Omental fat pad (tissue), 4 donors: Measurements from ENCODE around the gene ITGA1. TPM values are rescaled to one million over a fixed set of nuclear protein-coding genes. Genes with fewer than 3 reads are reported as not detected.
A peak's percentile ranks its signal among the peaks of the same experiment; 100 is the strongest.

ENCODE experiments used
- ATAC-seq: fragments of 150-250 bp; one replicate; pipeline ENCODE4 v1.9.1; 2016; ENCODE audit warnings: mild to moderate bottlenecking, moderate library complexity; ENCODE audit not compliant: low FRiP score
- DNase-seq: peaks from one replicate; pipeline ENCODE4 v3.0.0-alpha.2; 2019; ENCODE audit warnings: low spot score
- total RNA-seq, 4 donors: library from RNA; depleted of rRNA; stranded (reverse); fragments of >200 nt; gene quantifications; one replicate each; pipeline ENCODE4 v1.1.0, GENCODE V29; 2016
- TF ChIP-seq, protein P1 (sequence below), 3 donors: fragments of 450-650 bp; IDR thresholded peaks; one replicate each; pipeline ENCODE4 v1.5.1; 2016 to 2017; ENCODE audit warnings: antibody characterized with exemption in 3 of 3, mild to moderate bottlenecking in 3 of 3, moderate library complexity in 2 of 3

ITGA1 gene
- total RNA-seq, 4 donors from 2014 or later = 23.0 to 181 (median 55.0) TPM

DNA sequence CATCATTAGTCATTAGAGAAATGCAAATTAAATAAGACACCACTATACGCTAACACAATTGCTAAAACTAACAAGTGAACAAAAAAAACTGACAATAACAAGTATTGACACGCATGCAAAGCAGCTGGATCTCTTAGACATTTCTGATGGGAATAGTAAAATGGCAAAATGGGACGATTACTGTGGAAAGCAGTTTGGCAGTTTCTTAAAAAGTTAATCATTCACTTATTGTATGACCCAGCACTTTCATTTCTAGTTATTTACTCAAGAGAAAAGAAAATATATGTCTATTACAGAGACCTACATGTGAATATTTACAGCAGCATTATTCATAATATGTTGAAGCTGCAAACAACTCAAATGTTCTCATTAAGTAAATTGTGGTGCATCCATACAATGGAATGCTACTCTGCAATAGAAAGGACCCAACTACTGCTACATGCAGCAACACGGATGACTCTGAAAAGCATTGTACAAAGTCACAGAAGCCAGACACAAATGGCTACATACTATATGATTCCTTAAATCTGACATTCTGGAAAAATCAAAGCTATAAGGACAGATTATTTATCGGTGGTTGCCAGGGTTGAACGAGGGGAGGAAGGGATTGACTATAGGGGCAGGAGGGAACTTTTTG, 104.6 kb downstream of the ITGA1 start:
- ATAC-seq (no peak), DNase-seq (no peak)
- TF ChIP-seq, protein P1, sequence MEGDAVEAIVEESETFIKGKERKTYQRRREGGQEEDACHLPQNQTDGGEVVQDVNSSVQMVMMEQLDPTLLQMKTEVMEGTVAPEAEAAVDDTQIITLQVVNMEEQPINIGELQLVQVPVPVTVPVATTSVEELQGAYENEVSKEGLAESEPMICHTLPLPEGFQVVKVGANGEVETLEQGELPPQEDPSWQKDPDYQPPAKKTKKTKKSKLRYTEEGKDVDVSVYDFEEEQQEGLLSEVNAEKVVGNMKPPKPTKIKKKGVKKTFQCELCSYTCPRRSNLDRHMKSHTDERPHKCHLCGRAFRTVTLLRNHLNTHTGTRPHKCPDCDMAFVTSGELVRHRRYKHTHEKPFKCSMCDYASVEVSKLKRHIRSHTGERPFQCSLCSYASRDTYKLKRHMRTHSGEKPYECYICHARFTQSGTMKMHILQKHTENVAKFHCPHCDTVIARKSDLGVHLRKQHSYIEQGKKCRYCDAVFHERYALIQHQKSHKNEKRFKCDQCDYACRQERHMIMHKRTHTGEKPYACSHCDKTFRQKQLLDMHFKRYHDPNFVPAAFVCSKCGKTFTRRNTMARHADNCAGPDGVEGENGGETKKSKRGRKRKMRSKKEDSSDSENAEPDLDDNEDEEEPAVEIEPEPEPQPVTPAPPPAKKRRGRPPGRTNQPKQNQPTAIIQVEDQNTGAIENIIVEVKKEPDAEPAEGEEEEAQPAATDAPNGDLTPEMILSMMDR (IDR thresholded peaks at IDR 0.05) = no peak

DNA sequence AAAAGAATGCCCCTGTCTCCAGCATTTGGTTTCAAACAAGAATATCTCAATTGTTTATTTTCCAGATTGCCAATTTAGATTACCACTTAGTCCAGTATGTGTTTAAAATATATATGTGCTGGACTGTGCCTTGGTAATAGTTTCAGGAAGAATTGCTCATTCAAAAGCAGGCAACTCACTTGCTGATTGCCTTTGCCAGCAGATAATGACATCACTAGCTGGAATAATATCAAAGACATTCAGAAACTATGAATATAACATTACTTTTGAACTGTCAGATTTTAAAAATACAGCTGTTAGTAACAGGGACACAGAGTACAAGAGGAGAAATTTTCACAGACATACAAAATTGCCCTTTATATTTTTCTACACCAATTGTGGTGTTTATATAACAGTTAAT, 105.4 kb downstream of the ITGA1 start:
- ATAC-seq (peak; percentile 79), DNase-seq (no peak)
- TF ChIP-seq, protein P1 (IDR thresholded peaks at IDR 0.05) = no peak

DNA sequence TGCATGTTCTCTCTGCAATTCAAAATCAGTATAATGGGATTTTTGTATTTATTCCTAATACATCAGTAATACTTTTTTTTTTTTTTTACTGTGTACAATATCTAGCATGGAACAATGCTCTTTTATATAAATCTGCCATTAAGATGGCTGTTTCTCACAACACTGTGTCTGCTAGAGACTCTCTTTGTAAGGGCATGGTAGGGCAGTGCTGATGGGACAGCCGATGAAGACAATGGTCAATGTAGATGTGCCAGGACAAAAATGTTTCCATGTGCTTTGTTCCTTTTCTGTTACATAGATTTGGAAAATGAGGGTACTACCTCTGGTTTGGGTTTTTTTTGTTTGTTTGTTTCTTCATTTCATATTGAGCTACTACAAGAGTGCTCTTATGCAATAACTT, 106.1 kb downstream of the ITGA1 start:
- ATAC-seq (no peak), DNase-seq (no peak)
- TF ChIP-seq, protein P1 (IDR thresholded peaks at IDR 0.05) = no peak

DNA sequence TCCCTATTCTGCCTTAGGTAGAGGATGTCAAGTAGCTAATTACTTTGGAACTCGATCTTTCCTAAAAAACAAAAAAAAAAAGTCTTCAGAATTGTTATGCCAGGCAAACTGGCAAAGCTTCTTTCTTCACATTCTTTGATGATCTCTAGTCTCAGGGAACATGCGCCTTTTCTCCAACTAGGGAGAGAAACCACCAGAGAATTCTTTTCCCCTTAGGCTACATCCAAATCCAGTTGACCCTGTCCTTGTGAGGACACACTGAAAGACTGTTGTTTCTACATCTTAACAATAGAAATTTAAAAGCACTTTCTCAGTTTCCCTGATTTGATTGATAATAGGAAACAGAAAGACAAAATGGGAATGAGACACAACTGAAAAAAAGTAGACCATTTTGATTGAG, 106.7 kb downstream of the ITGA1 start:
- DNase-seq (no peak), ATAC-seq (no peak)
- TF ChIP-seq, protein P1 (IDR thresholded peaks at IDR 0.05) = no peak

DNA sequence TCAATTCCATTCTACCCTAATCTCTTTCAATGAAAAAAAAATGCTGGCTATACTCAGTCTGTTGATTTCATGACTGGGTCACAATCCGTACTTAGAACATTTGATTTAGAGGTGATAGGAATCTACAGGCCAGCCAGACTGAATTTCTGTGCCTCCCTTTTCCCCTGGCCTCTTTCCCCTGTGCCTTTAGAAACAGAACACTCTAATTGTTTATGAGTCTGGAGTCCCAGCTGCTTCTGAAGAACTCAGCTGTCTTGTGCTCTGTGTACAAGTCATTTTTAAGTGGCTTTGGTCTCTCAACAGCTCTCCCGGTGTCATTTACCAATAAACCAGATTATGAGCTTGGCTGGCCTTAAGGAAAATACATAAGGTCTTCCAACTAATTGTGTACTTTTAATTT, 107.4 kb downstream of the ITGA1 start:
- DNase-seq = no peak
- TF ChIP-seq, protein P1 (IDR thresholded peaks at IDR 0.05) = no peak
- ATAC-seq = no peak

DNA sequence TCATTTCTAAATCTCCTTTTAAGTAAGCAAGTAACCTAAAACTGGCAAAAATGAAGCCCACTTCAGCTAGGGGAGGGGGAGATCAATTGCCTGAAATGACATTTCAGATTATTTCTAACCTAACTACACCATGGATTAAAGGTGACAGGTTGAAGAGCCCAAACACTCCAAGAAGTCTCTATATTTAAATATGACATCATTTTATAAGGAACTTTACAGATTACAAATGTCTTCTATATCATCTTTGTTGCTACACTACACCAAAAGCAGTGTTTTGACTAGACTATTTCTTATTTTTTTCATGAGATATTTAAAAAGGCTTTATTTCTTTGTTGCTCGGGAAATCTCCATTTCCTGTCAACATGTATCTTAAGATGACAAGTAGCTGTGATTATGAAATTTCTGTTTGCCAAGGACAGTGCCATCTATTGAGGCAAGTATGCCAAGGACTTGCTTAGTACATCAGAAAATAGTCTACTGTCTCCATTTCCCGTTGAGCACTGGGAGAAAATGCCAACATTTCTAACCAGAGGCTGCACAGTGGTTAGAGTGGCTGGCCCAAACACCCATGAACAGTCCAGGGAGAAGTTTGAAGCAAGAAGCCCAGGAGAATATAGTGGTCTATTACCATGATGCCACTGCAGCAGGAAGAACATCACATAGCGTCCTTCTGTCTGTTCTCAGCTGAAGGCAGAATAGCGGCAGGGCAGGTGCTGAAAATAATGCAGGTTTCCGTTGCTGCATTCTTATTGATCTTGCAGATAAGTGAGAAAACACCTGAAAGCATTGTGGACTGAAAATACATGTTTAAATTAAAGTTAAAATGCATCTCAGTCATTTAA, 108.1 kb downstream of the ITGA1 start:
- TF ChIP-seq, protein P1 (IDR thresholded peaks at IDR 0.05) = no peak
- ATAC-seq (no peak), DNase-seq (no peak)
